Prostate gland (tissue), 2 donors: ENCODE results near the gene FOXP1. TPM values are rescaled to one million over a fixed set of nuclear protein-coding genes. Genes with fewer than 3 reads are reported as not detected.

ENCODE experiments used
- DNase-seq: peaks from one replicate; pipeline ENCODE4 v3.0.0-alpha.2; 2019; ENCODE audit warnings: low spot score
- H3K27ac ChIP-seq, 2 donors: fragments of 200-600 bp; sonication (generic); 2 replicates each; pipeline ENCODE4 v1.5.1; 2017 to 2019
- H3K27me3 ChIP-seq: fragments of 200-600 bp; sonication (generic); replicated peaks from 2 replicates; pipeline ENCODE4 v1.5.1; 2019; ENCODE audit not compliant: insufficient read depth
- H3K36me3 ChIP-seq, 2 donors: fragments of 200-600 bp; sonication (generic); 1 replicate in 1 of 2; 2 replicates in 1 of 2; pipeline versions ENCODE4 v1.5.1 to v1.8.1; 2017 to 2019
- H3K4me1 ChIP-seq: fragments of 200-600 bp; sonication (generic); replicated peaks from 2 replicates; pipeline ENCODE4 v1.5.1; 2019
- H3K4me3 ChIP-seq, 2 donors: fragments of 200-600 bp; sonication (generic); 2 replicates each; pipeline ENCODE4 v1.5.1; 2017 to 2019
- H3K9me3 ChIP-seq: fragments of 200-600 bp; sonication (generic); 2 replicates; pipeline ENCODE4 v1.5.1; 2017
- CTCF ChIP-seq, 4 experiments: fragments of 200-600 bp in 2 of 4; fragments of 450-650 bp in 2 of 4; sonication (generic) in 2 of 4; IDR thresholded peaks; 1 replicate in 3 of 4; 2 replicates in 1 of 4; pipeline ENCODE4 v1.5.1; 2016 to 2019; ENCODE audit warnings: antibody characterized with exemption in 4 of 4, mild to moderate bottlenecking in 2 of 4, moderate library complexity in 2 of 4
- POLR2A ChIP-seq: fragments of 450-650 bp; IDR thresholded peaks from one replicate; pipeline ENCODE4 v1.6.1; 2016; ENCODE audit warnings: antibody characterized with exemption, mild to moderate bottlenecking
- POLR2AphosphoS5 ChIP-seq: sonication (generic); formaldehyde crosslinking; IDR thresholded peaks from one replicate; pipeline ENCODE4 v1.6.1; 2017; ENCODE audit warnings: antibody characterized with exemption
- WGBS: methylation state at CpG from one replicate; pipeline ENCODE4 v1.1.5; 2018; 5-methylcytosine and 5-hydroxymethylcytosine counted together
- intact Hi-C: fragments of 100-400 bp; cut with DNase I; formaldehyde crosslinking; loops from one replicate; pipeline ENCODE4 v1.14.2; 2022
- total RNA-seq, 2 donors: library from RNA; depleted of rRNA; stranded (reverse); fragments of >200 nt; gene quantifications; one replicate each; pipeline ENCODE4 v1.1.0, GENCODE V29; 2016

FOXP1 gene
- total RNA-seq, 2 donors from 2014 or later = 133 to 156 TPM

- no peaks in the 10 kb centered on the region for H3K9me3 ChIP-seq
- no peak for TF ChIP-seq CTCF (IDR thresholded peaks at IDR 0.05)
- peak; percentile 13 for TF ChIP-seq POLR2A
- intact Hi-C loops = loop anchor here (5.0 to 10.0 kb wide), 3 partner anchors 279 to 1047 kb away; no protein-coding TSS in a partner anchor
- no peaks in the 10 kb centered on the region for H3K27me3 ChIP-seq
- peak; percentile 16 for DNase-seq
- H3K27ac ChIP-seq = peak overlapping the region; percentile 98 to 100
- WGBS = under 1% methylated on average over 53 of the region's 53 CpGs
- H3K4me3 ChIP-seq = peak overlapping the region; percentile 79 to 90
- peaks cover 4% of the 10 kb centered on the region for H3K4me1 ChIP-seq
- no peaks in the 10 kb centered on the region for H3K36me3 ChIP-seq
Observed at GRCh38 chr3:71581457-71582035, 2.0 kb downstream of the FOXP1 start.

- Histone ChIP-seq H3K4me1 (no peaks in the 10 kb centered on the region), H3K9me3 (no peaks in the 10 kb centered on the region), H3K27ac (peak overlapping the region; percentile 98 to 100), H3K4me3 (peak overlapping the region; percentile 79 to 90), H3K36me3 (no peaks in the 10 kb centered on the region), H3K27me3 (no peaks in the 10 kb centered on the region)
- DNase-seq = no peak
- intact Hi-C loops = loop anchor here (5.0 to 10.0 kb wide), 3 partner anchors 279 to 1046 kb away; no protein-coding TSS in a partner anchor
- TF ChIP-seq CTCF (IDR thresholded peaks at IDR 0.05) (peak in 1 of 4 experiments; percentile 1), POLR2A (no peak)
- 17% methylated on average over 17 of the region's 17 CpGs for WGBS
Observed at GRCh38 chr3:71580636-71581456, 2.7 kb downstream of the FOXP1 start.

DNA sequence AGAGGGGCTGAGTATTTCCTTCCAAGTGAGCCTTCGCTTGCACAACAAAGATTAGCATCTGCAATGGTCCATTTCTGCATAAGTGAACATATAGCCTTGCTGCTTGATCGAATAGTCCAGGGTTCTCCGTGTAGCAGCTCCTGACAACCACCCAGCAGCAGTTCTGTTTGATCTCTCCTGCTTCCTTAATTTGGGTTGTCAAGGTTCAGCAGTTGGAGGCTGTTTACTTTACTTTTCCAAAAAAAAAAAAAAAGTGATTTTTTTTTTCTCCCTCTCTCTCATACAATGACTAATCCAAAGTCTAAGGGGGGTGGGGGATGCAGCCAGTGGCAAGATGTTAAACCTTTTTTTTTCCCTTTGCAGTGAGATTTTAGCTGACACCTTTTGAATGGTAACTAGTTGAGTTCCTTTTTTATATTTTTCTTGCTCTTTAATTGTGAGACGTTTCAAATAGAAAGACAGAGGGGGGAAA is 3.6 kb downstream of the FOXP1 start:
- Histone ChIP-seq H3K4me3 (peak overlapping the region; percentile 79 to 90), H3K36me3 (no peaks in the 10 kb centered on the region), H3K27me3 (no peaks in the 10 kb centered on the region), H3K9me3 (no peaks in the 10 kb centered on the region), H3K4me1 (no peaks in the 10 kb centered on the region), H3K27ac (peak overlapping the region; percentile 98 to 100)
- TF ChIP-seq CTCF (IDR thresholded peaks at IDR 0.05) = no peak
- TF ChIP-seq POLR2A = no peak
- intact Hi-C loops = loop anchor here (5.0 to 10.0 kb wide), 3 partner anchors 278 to 1045 kb away; no protein-coding TSS in a partner anchor
- WGBS = 21% methylated on average over 4 of the region's 4 CpGs
- DNase-seq = peak; percentile 17

DNA sequence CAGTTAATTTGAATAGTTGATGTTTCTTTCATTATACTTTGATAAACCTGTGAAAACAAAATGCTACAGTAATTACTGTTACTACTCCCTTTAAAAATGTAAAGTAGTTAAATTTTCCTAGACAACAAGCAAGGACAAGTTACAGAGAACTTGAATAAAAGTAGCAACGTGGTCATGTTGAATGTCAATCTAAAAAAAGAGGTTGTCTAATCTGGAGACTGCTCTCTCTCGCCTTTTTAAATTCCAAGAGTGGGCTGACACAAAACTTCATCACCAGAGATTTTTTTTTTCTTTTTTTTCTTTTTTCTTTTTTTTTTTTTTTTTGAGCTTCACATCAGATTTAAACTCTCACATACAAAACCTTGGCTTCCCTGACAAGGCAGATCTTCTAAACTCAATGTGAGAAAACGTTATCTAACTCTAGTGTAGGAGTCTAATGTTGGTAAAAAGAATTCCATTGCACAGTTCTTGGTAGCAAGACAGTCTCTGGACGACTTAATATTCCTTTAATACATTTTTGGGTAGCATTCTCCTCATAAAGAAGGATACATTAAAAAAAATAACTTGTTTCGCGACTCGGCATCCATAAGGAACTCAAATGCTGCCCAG is 4.1 kb downstream of the FOXP1 start:
- no peaks in the 10 kb centered on the region for H3K4me1 ChIP-seq
- no peak for DNase-seq
- intact Hi-C loops = no loop called here
- 23% methylated on average over 7 of the region's 7 CpGs for WGBS
- peak overlapping the region; percentile 98 to 100 for H3K27ac ChIP-seq
- H3K9me3 ChIP-seq = no peaks in the 10 kb centered on the region
- no peak for TF ChIP-seq POLR2A
- no peak for TF ChIP-seq POLR2AphosphoS5
- TF ChIP-seq CTCF (IDR thresholded peaks at IDR 0.05) = no peak
- no peaks in the 10 kb centered on the region for H3K27me3 ChIP-seq
- H3K4me3 ChIP-seq = peak overlapping the region; percentile 79 to 90
- no peaks in the 10 kb centered on the region for H3K36me3 ChIP-seq
